H1 (cell line): ENCODE results near the gene COL6A5. TPM values are rescaled to one million over a fixed set of nuclear protein-coding genes. Genes with fewer than 3 reads are reported as not detected.

Source experiments
- CTCF ChIA-PET: fragments of 300-600 bp; sonication (Branson Sonifier 250); formaldehyde crosslinking; loops from one replicate; lab custom pipeline; 2021; ENCODE audit not compliant: partially characterized antibody; lab: Charles Lee
- POLR2A ChIA-PET: fragments of 300-600 bp; sonication (Branson Sonifier 250); formaldehyde crosslinking; loops from one replicate; lab custom pipeline; 2021; ENCODE audit warnings: inconsistent platforms; ENCODE audit not compliant: partially characterized antibody; lab: Charles Lee
- DNase-seq, 2 experiments: peaks; one replicate each; pipeline versions ENCODE4 v3.0.0 to v3.0.0-alpha.2; 2010 to 2022; ENCODE audit warnings: low spot score in 2 of 2, low read depth in 1 of 2, mixed read lengths in 1 of 2
- FAIRE-seq: peaks from 2 replicates; lab custom pipeline; 2011; peaks lifted over from hg19 to GRCh38; lab: Jason Lieb, UNC
- H2AFZ ChIP-seq: 2 replicates; pipeline ENCODE4 v1.8.1; 2012; ENCODE audit warnings: low read length, inconsistent platforms
- H2AK5ac ChIP-seq: 2 replicates; pipeline ENCODE4 v1.6.1; 2013; ENCODE audit warnings: low read depth, low read length
- H2BK120ac ChIP-seq: replicated peaks from 2 replicates; pipeline ENCODE3; 2013; ENCODE audit warnings: low read depth, low read length, inconsistent platforms
- H2BK12ac ChIP-seq: 2 replicates; pipeline ENCODE4 v1.6.1; 2013; ENCODE audit warnings: low read depth, low read length
- H2BK15ac ChIP-seq: 2 replicates; pipeline ENCODE4 v1.6.1; 2013; ENCODE audit warnings: low read length
- H2BK20ac ChIP-seq: 2 replicates; pipeline ENCODE4 v1.6.1; 2013; ENCODE audit warnings: low read length
- H2BK5ac ChIP-seq: 2 replicates; pipeline ENCODE4 v1.6.1; 2013; ENCODE audit warnings: low read depth, low read length
- H3K14ac ChIP-seq: 2 replicates; pipeline ENCODE4 v1.6.1; 2013; ENCODE audit warnings: inconsistent platforms; ENCODE audit not compliant: insufficient read length
- H3K18ac ChIP-seq: 2 replicates; pipeline ENCODE4 v1.6.1; 2013; ENCODE audit warnings: low read length; ENCODE audit errors: extremely low read depth
- H3K23ac ChIP-seq: 2 replicates; pipeline ENCODE4 v1.6.1; 2013; ENCODE audit warnings: inconsistent platforms; ENCODE audit not compliant: insufficient read length
- H3K23me2 ChIP-seq: 2 replicates; pipeline ENCODE4 v1.6.1; 2013; ENCODE audit warnings: low read depth, low read length
- H3K27ac ChIP-seq: 2 replicates; pipeline ENCODE4 v1.6.1; 2011; ENCODE audit warnings: low read depth, low read length, inconsistent platforms
- H3K27me3 ChIP-seq, 4 experiments: replicated peaks in 1 of 4; 1 replicate in 1 of 4; 2 replicates in 3 of 4; pipeline versions ENCODE4 v1.6.1 to v1.8.1; 2011 to 2013; ENCODE audit warnings: low read length in 3 of 4, mild to moderate bottlenecking in 3 of 4, inconsistent platforms in 2 of 4, mixed read lengths in 2 of 4, moderate library complexity in 1 of 4; ENCODE audit not compliant: control insufficient read depth in 3 of 4, insufficient read depth in 3 of 4; ENCODE audit errors: extremely low read depth in 1 of 4
- H3K36me3 ChIP-seq, 4 experiments: 2 replicates each; pipeline versions ENCODE4 v1.6.1 to v1.8.1; 2011 to 2013; ENCODE audit warnings: mild to moderate bottlenecking in 4 of 4, low read length in 3 of 4, moderate library complexity in 2 of 4, control low read depth in 1 of 4, inconsistent platforms in 1 of 4; ENCODE audit not compliant: insufficient read depth in 4 of 4, control insufficient read depth in 2 of 4
- H3K4ac ChIP-seq: replicated peaks from 2 replicates; pipeline ENCODE3; 2013; ENCODE audit warnings: low read length, low read depth, mixed read lengths, inconsistent platforms; ENCODE audit not compliant: insufficient read length
- H3K4me1 ChIP-seq, 4 experiments: replicated peaks in 1 of 4; 1 replicate in 1 of 4; 2 replicates in 3 of 4; pipeline versions ENCODE4 v1.6.1 to v1.8.1; 2011 to 2013; ENCODE audit warnings: low read length in 3 of 4, inconsistent platforms in 2 of 4, mixed read lengths in 1 of 4; ENCODE audit not compliant: insufficient read depth in 4 of 4, control insufficient read depth in 3 of 4
- H3K4me2 ChIP-seq, 2 experiments: 2 replicates each; pipeline versions ENCODE4 v1.6.1 to v1.8.1; 2011 to 2013; ENCODE audit warnings: low read depth in 2 of 2, low read length in 2 of 2, control low read depth in 1 of 2, inconsistent platforms in 1 of 2, mild to moderate bottlenecking in 1 of 2; ENCODE audit not compliant: insufficient read depth in 1 of 2
- H3K4me3 ChIP-seq, 4 experiments: fragments of 200-600, 300-600 bp in 1 of 4; sonication (generic), shearing (Covaris generic), sonication (Bioruptor Twin) in 1 of 4; 2 replicates each; pipeline versions ENCODE4 v1.5.1 to v1.8.1; 2011 to 2016; ENCODE audit warnings: low read length in 4 of 4, low read depth in 3 of 4, control low read depth in 2 of 4, inconsistent platforms in 2 of 4, mild to moderate bottlenecking in 2 of 4, mixed read lengths in 1 of 4, moderate library complexity in 1 of 4; ENCODE audit not compliant: insufficient read depth in 2 of 4; ENCODE audit errors: extremely low read depth in 1 of 4
- H3K56ac ChIP-seq: replicated peaks from 2 replicates; pipeline ENCODE3; 2013; ENCODE audit warnings: low read depth, mild to moderate bottlenecking, mixed read lengths, low read length, inconsistent platforms; ENCODE audit not compliant: insufficient read length
- H3K79me1 ChIP-seq: 2 replicates; pipeline ENCODE4 v1.6.1; 2013; ENCODE audit warnings: low read depth, low read length, control low read depth
- H3K79me2 ChIP-seq, 2 experiments: 2 replicates each; pipeline versions ENCODE4 v1.6.1 to v1.8.1; 2012 to 2013; ENCODE audit warnings: low read length in 2 of 2, mild to moderate bottlenecking in 2 of 2, inconsistent platforms in 1 of 2; ENCODE audit not compliant: insufficient read depth in 2 of 2, control insufficient read depth in 1 of 2
- H3K9ac ChIP-seq, 4 experiments: replicated peaks in 1 of 4; 1 replicate in 1 of 4; 2 replicates in 3 of 4; pipeline versions ENCODE4 v1.6.1 to v1.8.1; 2011 to 2013; ENCODE audit warnings: low read depth in 3 of 4, low read length in 3 of 4, control low read depth in 2 of 4, mild to moderate bottlenecking in 2 of 4, moderate library complexity in 2 of 4, inconsistent platforms in 1 of 4; ENCODE audit errors: extremely low read depth in 1 of 4
- H3K9me3 ChIP-seq, 2 experiments: 2 replicates each; pipeline versions ENCODE4 v1.6.1 to v1.8.1; 2012 to 2013; ENCODE audit warnings: mild to moderate bottlenecking in 2 of 2, moderate library complexity in 2 of 2, control low read depth in 1 of 2, inconsistent platforms in 1 of 2, low read depth in 1 of 2, low read length in 1 of 2, mixed read lengths in 1 of 2; ENCODE audit not compliant: insufficient read depth in 2 of 2
- H4K20me1 ChIP-seq, 2 experiments: replicated peaks in 1 of 2; 2 replicates each; pipeline versions ENCODE3 to v1.8.1; 2011 to 2013; ENCODE audit warnings: inconsistent platforms in 2 of 2, low read length in 2 of 2, mild to moderate bottlenecking in 1 of 2; ENCODE audit not compliant: insufficient read depth in 2 of 2, control insufficient read depth in 1 of 2
- H4K5ac ChIP-seq: 2 replicates; pipeline ENCODE4 v1.6.1; 2013; ENCODE audit warnings: low read length, low read depth, mixed read lengths, inconsistent platforms; ENCODE audit not compliant: insufficient read length
- H4K8ac ChIP-seq: 2 replicates; pipeline ENCODE4 v1.8.0; 2013; ENCODE audit warnings: mild to moderate bottlenecking, moderate library complexity, low read length, inconsistent platforms; ENCODE audit not compliant: insufficient read depth; ENCODE audit errors: extremely low read depth
- H4K91ac ChIP-seq: replicated peaks from 2 replicates; pipeline ENCODE3; 2013; ENCODE audit warnings: low read length, mixed read lengths, inconsistent platforms; ENCODE audit not compliant: insufficient read length
- EP300 ChIP-seq, 2 experiments: IDR thresholded peaks; 1 replicate in 1 of 2; 2 replicates in 1 of 2; pipeline ENCODE4 v1.6.1; 2011 to 2012; ENCODE audit warnings: low read depth in 2 of 2, low read length in 2 of 2, mild to moderate bottlenecking in 2 of 2, borderline replicate concordance in 1 of 2, inconsistent platforms in 1 of 2, moderate library complexity in 1 of 2
- MAFK ChIP-seq: IDR thresholded peaks from 2 replicates; pipeline ENCODE4 v1.6.1; 2012; ENCODE audit warnings: low read depth, mild to moderate bottlenecking, improper control_type of control experiment, low read length
- PHF8 ChIP-seq: fragments of 200-600 bp; sonication (generic); conservative IDR thresholded peaks from 2 replicates; pipeline ENCODE4 v1.7.1; 2012; ENCODE audit warnings: low read depth, mild to moderate bottlenecking, inconsistent platforms, low read length, moderate library complexity
- RBBP5 ChIP-seq: IDR thresholded peaks from 2 replicates; pipeline ENCODE4 v1.7.1; 2012; ENCODE audit warnings: low read depth, mild to moderate bottlenecking, inconsistent platforms, low read length, moderate library complexity, borderline replicate concordance
- SAP30 ChIP-seq: fragments of 300-600 bp; sonication (generic); IDR thresholded peaks from 2 replicates; pipeline ENCODE4 v1.7.1; 2012; ENCODE audit warnings: low read length, moderate library complexity, mild to moderate bottlenecking, inconsistent platforms; ENCODE audit not compliant: insufficient read depth, insufficient replicate concordance
- SIX5 ChIP-seq: IDR thresholded peaks from 2 replicates; pipeline ENCODE4 v1.6.1; 2011; ENCODE audit warnings: mild to moderate bottlenecking, low read depth, low read length
- SP1 ChIP-seq: IDR thresholded peaks from 2 replicates; pipeline ENCODE4 v1.6.1; 2011; ENCODE audit warnings: low read depth, low read length
- TAF7 ChIP-seq: optimal IDR thresholded peaks from 2 replicates; pipeline ENCODE3; 2011; ENCODE audit warnings: low read depth, mild to moderate bottlenecking, inconsistent platforms, low read length, moderate library complexity, borderline replicate concordance
- YY1 ChIP-seq: IDR thresholded peaks from 2 replicates; pipeline ENCODE4 v1.6.1; 2011; ENCODE audit warnings: low read depth, mild to moderate bottlenecking, low read length
- WGBS, 2 experiments: shearing (Covaris generic) in 1 of 2; methylation state at CpG; one replicate each; pipeline versions ENCODE4 v1.1.6 to v1.1.7; 2013 to 2015; ENCODE audit warnings: low lambda C conversion rate in 2 of 2, mixed read lengths in 2 of 2, inconsistent platforms in 1 of 2, low coverage in 1 of 2, missing lambda C conversion rate in 1 of 2; ENCODE audit not compliant: insufficient replicate concordance in 2 of 2, insufficient coverage in 1 of 2, insufficient read length in 1 of 2; ENCODE audit errors: extremely low coverage in 1 of 2, missing lambda C conversion rate in 1 of 2; 5-methylcytosine and 5-hydroxymethylcytosine counted together
- polyA plus RNA-seq, 7 experiments: library from polyadenylated mRNA; depleted of rRNA in 3 of 7; stranded (reverse) in 5 of 7; unstranded in 2 of 7; fragments of >200 nt in 5 of 7; fragments of 200-250 nt in 2 of 7; gene quantifications; 1 replicate in 5 of 7; 2 replicates in 1 of 7; 4 replicates in 1 of 7; pipeline versions ENCODE4 v1.2.1 to v1.2.3, GENCODE V29; 2011 to 2013; ENCODE audit warnings: missing spikeins in 2 of 7, mixed read lengths in 2 of 7
- total RNA-seq: library from RNA; stranded (reverse); fragmentation: NEBNext Ultra II Directional; extraction: Animal tissue kit (Norgen Biotek cat#: 25700); gene quantifications from 2 replicates; pipeline ENCODE4 v1.2.1, GENCODE V29; 2021

COL6A5 gene
- total and polyA plus RNA-seq, 2 of the 8 experiments (the other 6 are each of a cell fraction or from before 2014, with no cell fraction given): 0.05 to 0.06 TPM

- Histone ChIP-seq H4K91ac (no peak overlapping the region), H3K4me2 (no peak overlapping the region), H2AK5ac (no peak overlapping the region), H3K23ac (no peak overlapping the region), H3K9ac (no peak overlapping the region), H3K27ac (no peak overlapping the region), H3K56ac (no peak overlapping the region), H3K4me1 (peaks cover 0 to 4% (median 0%) of the 10 kb centered on the region in 4 experiments; a peak in 2 of 7 replicates), H3K27me3 (no peaks in the 10 kb centered on the region), H3K4ac (no peak overlapping the region), H2BK12ac (no peak overlapping the region), H2BK20ac (no peak overlapping the region), H3K36me3 (no peaks in the 10 kb centered on the region), H3K79me2 (no peaks in the 10 kb centered on the region), H2BK120ac (no peak overlapping the region), H4K8ac (no peak overlapping the region), H3K23me2 (no peaks in the 10 kb centered on the region), H2AFZ (no peak overlapping the region), H4K5ac (no peak overlapping the region), H3K4me3 (no peak overlapping the region), H3K9me3 (no peaks in the 10 kb centered on the region), H3K18ac (no peak overlapping the region), H2BK5ac (no peak overlapping the region), H3K14ac (no peak overlapping the region), H3K79me1 (no peaks in the 10 kb centered on the region), H2BK15ac (no peak overlapping the region), H4K20me1 (no peaks in the 10 kb centered on the region)
- ChIA-PET CTCF (no interaction called here), POLR2A (no interaction called here)
- WGBS, 2 experiments: 91% methylated on average over 5 of the region's 5 CpGs; no CpG with 5 or more reads in 1 of the 2 experiments
- DNase-seq (no peak), FAIRE-seq (no peak)
- TF ChIP-seq YY1: no peak
- no peak for TF ChIP-seq PHF8
- no peak for TF ChIP-seq SP1
- no peak for TF ChIP-seq SIX5
- no peak for TF ChIP-seq SAP30
- no peak for TF ChIP-seq EP300 (IDR thresholded peaks at IDR 0.05; ENCODE audit: borderline replicate concordance in 1 of 2, low read depth in 2 of 2, low read length in 2 of 2)
- TF ChIP-seq RBBP5: no peak
- no peak for TF ChIP-seq TAF7
- TF ChIP-seq MAFK: no peak
Measured at GRCh38 chr3:130424837-130425236, 79.4 kb downstream of the COL6A5 start.
